HG03103 (cell line): Measurements from ENCODE around the gene PLEKHM2.

Source experiments
- ATAC-seq: cut with Tn5 transposase; IDR thresholded peaks from one replicate; pipeline ENCODE4 v1.9.1; 2021; ENCODE audit warnings: low read depth; ENCODE audit not compliant: unreplicated experiment

The PLEKHM2 gene

GRCh38 chr1:15674386-15675159 lies 9.5 kb upstream of the PLEKHM2 start:
- ATAC-seq = no peak

DNA sequence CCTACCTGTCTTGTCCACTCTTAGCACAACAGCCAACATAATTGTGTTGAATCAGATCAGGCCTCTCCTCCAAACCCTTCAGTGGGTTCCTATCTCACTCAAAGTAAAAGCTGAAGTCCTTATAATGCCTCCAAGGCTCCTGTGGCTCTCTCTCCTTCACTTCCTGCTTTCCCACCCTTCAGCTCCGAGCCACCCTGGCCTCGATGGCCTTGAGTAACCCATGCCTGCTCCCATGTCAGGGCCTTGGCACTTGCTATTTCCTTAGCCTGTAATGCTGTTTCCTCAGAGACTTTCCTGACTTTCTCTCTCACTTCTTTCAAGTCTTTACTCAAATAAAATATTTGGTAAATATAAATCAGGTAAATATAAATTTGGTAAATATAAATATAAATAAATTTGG lies 8.1 kb upstream of the PLEKHM2 start:
- ATAC-seq = no peak

- ATAC-seq = no peak
These were observed 7.1 kb upstream of the PLEKHM2 start for GRCh38 chr1:15676688-15677661.

GRCh38 chr1:15678578-15678977 lies 5.5 kb upstream of the PLEKHM2 start:
- ATAC-seq = no peak

DNA sequence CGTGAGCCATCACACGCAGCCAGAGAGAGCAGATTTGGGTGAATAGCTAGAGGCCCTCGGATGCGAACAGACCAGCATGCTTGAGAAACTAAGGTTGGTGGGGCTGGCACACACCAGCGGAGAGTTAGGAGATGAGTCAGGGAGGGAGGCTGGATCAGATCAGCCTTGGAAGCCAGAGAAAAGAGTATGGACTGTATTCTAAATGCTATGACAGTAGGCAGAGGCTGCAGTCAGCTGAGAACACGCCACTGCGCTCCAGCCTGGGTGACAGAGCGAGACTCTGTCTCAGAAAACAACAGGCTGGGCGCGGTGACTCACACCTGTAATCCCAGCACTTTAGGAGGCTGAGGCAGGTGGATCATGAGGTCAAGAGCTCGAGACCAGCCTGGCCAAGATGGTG lies 4.0 kb upstream of the PLEKHM2 start:
- no peak for ATAC-seq

GRCh38 chr1:15680561-15681348 lies 3.4 kb upstream of the PLEKHM2 start:
- no peak for ATAC-seq

GRCh38 chr1:15681349-15682292 lies 2.5 kb upstream of the PLEKHM2 start:
- no peak for ATAC-seq

DNA sequence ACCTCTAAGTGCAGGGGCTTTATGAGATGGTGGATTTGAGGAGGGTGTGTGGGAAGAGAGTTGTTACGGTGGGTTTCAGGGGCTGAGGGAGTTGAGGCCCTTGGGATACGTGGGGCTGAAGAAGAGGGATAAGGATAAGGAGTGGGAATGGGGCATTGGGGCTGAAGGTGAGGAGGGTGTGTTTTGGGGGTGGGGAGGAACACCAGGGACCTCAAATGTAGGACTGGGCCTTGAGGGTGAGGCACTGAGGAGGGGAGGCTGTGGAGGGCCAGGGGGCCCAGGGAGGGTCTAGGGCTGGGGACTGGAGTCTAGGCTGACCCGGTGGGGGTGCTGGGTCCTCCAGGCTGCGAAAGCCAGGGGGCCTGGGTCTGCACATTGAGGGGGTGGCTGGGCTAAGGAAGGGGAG lies 1.2 kb upstream of the PLEKHM2 start:
- ATAC-seq = no peak

GRCh38 chr1:15683345-15684039 lies 628 bp upstream of the PLEKHM2 start:
- no peak for ATAC-seq

DNA sequence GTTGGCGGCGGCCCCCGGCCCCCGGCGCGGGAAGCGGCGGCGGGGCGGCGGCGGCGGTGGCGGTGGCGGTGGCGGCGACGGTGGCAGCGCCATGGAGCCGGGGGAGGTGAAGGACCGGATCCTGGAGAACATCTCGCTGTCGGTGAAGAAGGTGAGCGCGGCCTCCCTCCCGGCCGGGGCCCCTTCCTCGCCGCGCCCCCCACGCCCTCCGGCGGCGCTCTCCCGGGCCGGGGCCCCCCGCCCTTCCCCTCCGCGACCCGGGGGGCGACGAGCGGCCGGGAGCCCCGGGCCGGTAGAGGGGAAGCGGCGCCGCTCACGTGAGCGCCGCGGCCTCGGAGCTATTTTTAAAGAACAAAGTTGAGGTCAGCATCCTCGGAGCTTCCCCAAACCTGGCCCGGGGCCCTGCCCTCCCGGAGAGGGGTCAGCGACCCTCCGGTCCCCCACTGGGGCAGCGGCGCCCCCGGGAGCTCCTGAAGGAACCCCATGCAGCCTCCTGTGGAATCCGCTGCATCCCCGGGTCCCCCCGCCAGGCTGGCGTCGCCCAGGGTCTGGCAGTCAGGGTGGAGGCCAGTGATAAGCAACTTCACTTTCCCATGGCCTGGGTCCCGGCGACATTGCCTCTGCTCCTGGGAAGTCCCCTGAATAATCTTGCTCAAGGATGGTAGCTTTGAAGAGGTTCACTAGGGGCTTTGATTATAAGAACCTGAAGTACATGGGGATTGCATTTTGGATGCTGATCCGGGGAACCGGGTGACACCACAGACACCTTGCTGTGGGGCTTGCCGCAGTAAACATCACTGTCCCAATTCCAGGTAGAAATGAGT lies 560 bp downstream of the PLEKHM2 start:
- no peak for ATAC-seq

DNA sequence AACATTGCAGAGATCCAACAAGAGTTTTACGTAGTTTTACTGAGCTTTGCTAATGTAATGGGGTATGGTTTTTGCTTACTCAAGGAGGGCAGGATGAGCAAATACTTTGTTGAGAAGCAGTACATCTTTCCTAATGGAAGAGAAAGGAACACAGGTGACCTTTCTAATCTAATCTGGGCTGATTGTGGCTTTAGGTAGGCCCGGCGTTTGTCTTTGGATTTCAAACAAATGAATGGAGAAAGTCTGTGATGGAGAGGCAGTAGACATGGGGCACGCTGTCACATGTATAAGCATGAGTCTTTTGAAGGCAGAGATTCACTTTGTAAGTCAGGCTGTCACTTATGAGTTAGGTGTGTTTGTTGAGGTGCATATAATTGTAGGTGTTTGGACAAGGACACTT lies 1.7 kb downstream of the PLEKHM2 start:
- no peak for ATAC-seq

- no peak for ATAC-seq
These were observed 3.3 kb downstream of the PLEKHM2 start for GRCh38 chr1:15687446-15687845.

GRCh38 chr1:15690317-15690716 lies 6.2 kb downstream of the PLEKHM2 start:
- no peak for ATAC-seq

GRCh38 chr1:15691434-15692032 lies 7.4 kb downstream of the PLEKHM2 start:
- ATAC-seq = no peak

GRCh38 chr1:15692121-15692682 lies 8.1 kb downstream of the PLEKHM2 start:
- ATAC-seq = no peak

DNA sequence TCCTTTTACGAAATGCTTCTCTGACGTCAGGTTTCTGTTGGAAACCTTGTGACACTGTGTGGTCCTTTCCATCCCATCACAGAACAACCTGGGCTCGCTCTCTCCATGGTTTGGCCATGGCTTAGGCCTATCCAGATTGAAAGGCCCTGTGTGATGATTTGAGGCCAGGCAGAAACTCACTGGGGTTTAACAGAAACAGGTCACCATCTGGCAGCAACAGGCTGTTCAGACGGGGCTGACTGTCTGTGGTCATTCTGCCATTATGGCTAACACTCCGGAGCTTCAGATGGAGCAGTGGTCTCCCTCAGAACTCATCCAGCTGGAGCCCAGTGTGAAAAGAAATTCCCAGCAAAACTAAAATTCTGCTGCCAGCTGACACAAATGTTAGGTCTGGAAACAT lies 9.3 kb downstream of the PLEKHM2 start:
- no peak for ATAC-seq

GRCh38 chr1:15696956-15697521 lies 12.9 kb downstream of the PLEKHM2 start:
- ATAC-seq = peak; percentile 91
